Measurements from ENCODE around the gene IHH.

IHH gene

DNA sequence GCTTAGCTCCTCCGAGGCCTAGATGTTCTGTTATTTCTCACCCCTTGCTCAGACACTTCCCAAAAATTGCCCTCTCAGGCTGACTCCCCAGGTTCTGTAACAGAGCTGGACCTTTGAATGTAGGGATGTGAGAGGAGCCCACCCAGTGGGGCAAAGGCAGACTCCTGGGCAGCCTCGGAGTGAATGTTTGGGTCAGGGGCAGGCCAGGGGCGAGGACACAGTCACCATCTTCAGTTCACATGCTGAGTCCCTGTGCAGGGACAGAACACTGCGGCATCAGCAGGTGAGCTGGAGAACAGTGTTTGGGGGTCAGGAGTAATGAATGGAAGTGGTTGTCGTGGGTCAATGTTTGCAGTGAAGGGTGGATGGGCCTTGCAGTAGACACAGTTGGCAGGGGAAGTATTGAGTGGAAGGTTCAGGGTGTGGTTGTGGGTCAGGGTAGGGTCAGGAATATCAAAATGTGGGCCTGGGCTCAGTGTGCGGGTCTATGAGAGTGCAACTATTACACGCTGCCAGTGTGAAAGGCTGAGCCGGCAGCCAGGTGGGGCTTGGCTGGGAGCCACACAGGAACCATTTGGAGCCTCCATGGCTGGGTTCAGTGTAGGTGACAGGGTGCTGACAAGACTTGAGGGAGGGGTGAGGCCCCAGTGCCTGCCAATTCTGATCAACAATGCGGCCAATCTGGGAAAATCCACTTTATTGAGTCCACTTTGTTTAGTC, 4.4 kb downstream of the IHH start:
- Histone ChIP-seq H3K27me3 (ENCODE audit: insufficient read depth, low read depth) (peaks cover 29% of the 10 kb centered on the region; the same call in 1 of the 2 replicates), H3K79me2 (ENCODE audit: insufficient read depth, low read depth) (no peaks in the 10 kb centered on the region), H2AFZ (ENCODE audit: low read depth) (no peak overlapping the region), H3K4me3 (IDR thresholded peaks at IDR 0.05; ENCODE audit: insufficient read depth, low read depth, low read length) (no peak overlapping the region), H3K4me1 (ENCODE audit: low read depth, poor library complexity, severe bottlenecking) (no peaks in the 10 kb centered on the region), H3K9ac (no peak overlapping the region), H3K27ac (no peak overlapping the region), H3K4me2 (no peak overlapping the region), H4K20me1 (ENCODE audit: insufficient read depth) (no peaks in the 10 kb centered on the region), H3K36me3 (ENCODE audit: insufficient read depth) (no peaks in the 10 kb centered on the region)
- no peak for TF ChIP-seq CTCF (conservative IDR thresholded peaks at IDR 0.05; ENCODE audit: low read depth, low read length)

- TF ChIP-seq CTCF (conservative IDR thresholded peaks at IDR 0.05; ENCODE audit: low read depth, low read length), result no peak
- H3K4me3 ChIP-seq (IDR thresholded peaks at IDR 0.05; ENCODE audit: insufficient read depth, low read depth, low read length), result no peak overlapping the region
- no peak overlapping the region for H3K4me2 ChIP-seq
- H3K79me2 ChIP-seq (ENCODE audit: insufficient read depth, low read depth), result no peaks in the 10 kb centered on the region
- no peak overlapping the region for H3K27ac ChIP-seq
- H4K20me1 ChIP-seq (ENCODE audit: insufficient read depth), result no peaks in the 10 kb centered on the region
- no peak overlapping the region for H3K9ac ChIP-seq
- H3K36me3 ChIP-seq (ENCODE audit: insufficient read depth), result no peaks in the 10 kb centered on the region
- H2AFZ ChIP-seq (ENCODE audit: low read depth), result no peak overlapping the region
- peaks cover 29% of the 10 kb centered on the region; the same call in 1 of the 2 replicates for H3K27me3 ChIP-seq (ENCODE audit: insufficient read depth, low read depth)
- H3K4me1 ChIP-seq (ENCODE audit: low read depth, poor library complexity, severe bottlenecking), result no peaks in the 10 kb centered on the region
These were observed 5.5 kb downstream of the IHH start for GRCh38 chr2:219054956-219055903.

DNA sequence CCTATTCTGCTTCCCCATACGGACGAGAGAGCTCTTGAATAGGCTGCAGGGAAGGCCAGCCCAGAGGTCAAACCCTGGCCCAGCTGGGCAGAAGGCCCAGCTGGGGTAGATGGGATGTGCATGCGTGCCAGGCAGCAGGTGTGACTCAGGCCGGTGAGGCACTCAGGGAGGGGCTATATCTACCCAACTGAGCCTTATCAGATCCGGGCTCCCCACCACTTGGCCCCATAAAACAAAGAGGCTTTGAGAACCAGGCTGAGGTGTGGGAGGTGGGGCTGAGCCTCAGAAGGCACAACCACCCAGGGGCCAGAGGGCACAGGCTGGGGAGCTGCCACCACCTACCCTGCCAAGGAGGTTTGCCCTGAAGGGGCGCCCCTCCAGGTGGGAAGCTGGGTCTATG, 11.4 kb downstream of the IHH start:
- no peak overlapping the region for H3K4me3 ChIP-seq (IDR thresholded peaks at IDR 0.05; ENCODE audit: insufficient read depth, low read depth, low read length)
- H3K4me2 ChIP-seq, result no peak overlapping the region
- H3K27ac ChIP-seq, result no peak overlapping the region
- no peaks in the 10 kb centered on the region for H3K4me1 ChIP-seq (ENCODE audit: low read depth, poor library complexity, severe bottlenecking)
- H3K27me3 ChIP-seq (ENCODE audit: insufficient read depth, low read depth), result peaks cover 37% of the 10 kb centered on the region
- H3K36me3 ChIP-seq (ENCODE audit: insufficient read depth), result no peaks in the 10 kb centered on the region
- no peak overlapping the region for H2AFZ ChIP-seq (ENCODE audit: low read depth)
- no peaks in the 10 kb centered on the region for H3K79me2 ChIP-seq (ENCODE audit: insufficient read depth, low read depth)
- H4K20me1 ChIP-seq (ENCODE audit: insufficient read depth), result no peaks in the 10 kb centered on the region
- TF ChIP-seq CTCF (conservative IDR thresholded peaks at IDR 0.05; ENCODE audit: low read depth, low read length), result no peak
- H3K9ac ChIP-seq, result no peak overlapping the region

DNA sequence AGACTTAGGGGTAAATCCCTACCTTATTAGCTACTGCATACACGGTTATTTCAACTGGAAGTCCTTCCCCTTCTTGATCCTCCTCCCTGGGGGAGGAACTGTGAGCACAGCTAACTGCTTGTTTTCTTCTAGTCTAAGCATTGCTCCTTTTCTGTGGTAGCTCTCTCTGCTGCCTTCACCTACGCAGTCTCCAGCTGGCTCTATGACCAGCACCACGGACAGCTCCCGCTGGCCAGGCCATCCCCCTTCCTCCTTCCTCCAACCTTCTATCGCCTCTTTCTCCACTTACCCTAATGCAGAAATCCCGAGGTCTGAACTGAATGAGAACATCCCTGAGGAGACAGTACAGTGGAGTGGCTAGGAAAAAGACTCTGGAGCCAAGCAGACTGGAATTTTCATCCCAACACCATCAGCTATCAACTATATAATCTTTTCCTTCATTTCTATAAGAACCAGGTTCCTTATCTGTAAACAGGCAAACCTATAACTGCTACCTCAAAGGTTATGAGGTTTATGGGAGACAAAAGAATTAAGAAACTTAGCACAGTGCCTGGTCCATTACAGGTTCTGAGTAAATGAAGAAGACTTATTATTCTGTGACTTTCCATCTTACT, 14.7 kb downstream of the IHH start:
- Histone ChIP-seq H2AFZ (ENCODE audit: low read depth) (no peak overlapping the region), H3K9ac (no peak overlapping the region), H3K27ac (no peak overlapping the region), H3K4me2 (no peak overlapping the region), H3K27me3 (ENCODE audit: insufficient read depth, low read depth) (peaks cover 63% of the 10 kb centered on the region), H3K79me2 (ENCODE audit: insufficient read depth, low read depth) (no peaks in the 10 kb centered on the region), H3K4me1 (ENCODE audit: low read depth, poor library complexity, severe bottlenecking) (no peaks in the 10 kb centered on the region), H3K36me3 (ENCODE audit: insufficient read depth) (no peaks in the 10 kb centered on the region), H4K20me1 (ENCODE audit: insufficient read depth) (no peaks in the 10 kb centered on the region), H3K4me3 (IDR thresholded peaks at IDR 0.05; ENCODE audit: insufficient read depth, low read depth, low read length) (no peak overlapping the region)
- TF ChIP-seq CTCF (conservative IDR thresholded peaks at IDR 0.05; ENCODE audit: low read depth, low read length), result no peak
